Fibroblast of mammary gland (primary cell): ENCODE measurements around the gene CLN3.
"Not testable (repeated sequence)": the region's sequence is repeated elsewhere in the genome, so short reads cannot be mapped to it uniquely, and the experiment has no call there.

ENCODE experiments used
- DNase-seq: peaks from one replicate; pipeline ENCODE4 v3.0.0-alpha.2; 2010; ENCODE audit warnings: low read depth
- H3K4me3 ChIP-seq: 2 replicates; pipeline ENCODE4 v1.5.1; 2011; ENCODE audit warnings: low read depth, mild to moderate bottlenecking, low read length, moderate library complexity; ENCODE audit not compliant: control insufficient read depth
- CTCF ChIP-seq: conservative IDR thresholded peaks from 2 replicates; pipeline ENCODE4 v1.5.1; 2011; ENCODE audit warnings: low read depth, low read length, inconsistent platforms; ENCODE audit not compliant: control insufficient read depth, insufficient read depth

Gene CLN3

GRCh38 chr16:28491230-28491969 lies 474 bp downstream of the CLN3 start:
- peak; percentile 25 for TF ChIP-seq CTCF
- H3K4me3 ChIP-seq, result peak overlapping the region; percentile 97
- DNase-seq, result no peak

GRCh38 chr16:28486266-28486665 lies 5.6 kb downstream of the CLN3 start:
- DNase-seq, result no peak
- no peak overlapping the region for H3K4me3 ChIP-seq
- TF ChIP-seq CTCF, result no peak

GRCh38 chr16:28483361-28483760 lies 8.5 kb downstream of the CLN3 start:
- not testable (repeated sequence) for H3K4me3 ChIP-seq, DNase-seq

GRCh38 chr16:28482026-28482425 lies 9.8 kb downstream of the CLN3 start:
- H3K4me3 ChIP-seq, result no peak overlapping the region
- no peak for DNase-seq
- no peak for TF ChIP-seq CTCF

- no peak for DNase-seq
- no peak for TF ChIP-seq CTCF
- H3K4me3 ChIP-seq, result no peak overlapping the region
Observed at GRCh38 chr16:28478506-28479180, 13.2 kb downstream of the CLN3 start.

GRCh38 chr16:28477311-28477920 lies 14.5 kb downstream of the CLN3 start:
- no peak for DNase-seq
- TF ChIP-seq CTCF, result no peak
- H3K4me3 ChIP-seq, result no peak overlapping the region

- H3K4me3 ChIP-seq, result no peak overlapping the region
- no peak for TF ChIP-seq CTCF
- no peak for DNase-seq
Observed at GRCh38 chr16:28475221-28475620, 16.7 kb downstream of the CLN3 start.
